HCT116 (cell line): ENCODE results near the gene CDC42EP3. TPM values are rescaled to one million over a fixed set of nuclear protein-coding genes. Genes with fewer than 3 reads are reported as not detected.

Experiments used
- ATAC-seq: fragments of 200-7000 bp; cut with Tn5 transposase; 2 replicates; pipeline ENCODE4 v1.9.1; 2020; ENCODE audit warnings: mild to moderate bottlenecking, moderate library complexity
- BruUV-seq: library from RNA; stranded (reverse); fragments of 400-500 nt; replicated peaks from 2 replicates; lab custom pipeline; 2021; lab: Mats Ljungman, UMichigan
- CTCF ChIA-PET: fragments of 300-600 bp; sonication (Branson Sonifier 250); formaldehyde crosslinking; loops from one replicate; lab custom pipeline; 2021; ENCODE audit warnings: antibody characterized with exemption; lab: Charles Lee
- POLR2A ChIA-PET: fragments of 300-600, 350-600 bp; sonication (Branson Sonifier 250); formaldehyde crosslinking; loops from one replicate; lab custom pipeline; 2021; ENCODE audit warnings: antibody characterized with exemption; lab: Charles Lee
- RAD21 ChIA-PET, 2 experiments: fragments of 300-600 bp; sonication (Branson Sonifier 250); formaldehyde crosslinking; loops; one replicate each; lab custom pipeline; 2023; ENCODE audit warnings: low total read pairs in 2 of 2; ENCODE audit not compliant: uncharacterized antibody in 2 of 2, unreplicated experiment in 2 of 2, low non-redundant PET in 1 of 2; lab: Charles Lee
- DNase-seq: peaks from one replicate; pipeline ENCODE4 v3.0.0-alpha.2; 2010; ENCODE audit warnings: low read depth, low spot score
- H2AFZ ChIP-seq: fragments of 200-600 bp; shearing (Covaris generic), sonication (generic); 2 replicates; pipeline ENCODE4 v1.6.1; 2017; ENCODE audit warnings: low read depth, mixed run types, mixed read lengths, antibody characterized with exemption, low read length; ENCODE audit not compliant: poor library complexity, severe bottlenecking
- H3K27ac ChIP-seq: 2 replicates; pipeline ENCODE4 v1.5.1; 2012; ENCODE audit warnings: low read depth, low read length
- H3K27me3 ChIP-seq: fragments of 200-600 bp; sonication (generic); 2 replicates; pipeline ENCODE4 v1.6.1; 2016; ENCODE audit warnings: mixed run types, low read length, mixed read lengths; ENCODE audit not compliant: insufficient read depth
- H3K36me3 ChIP-seq, 2 experiments: fragments of 200-500 bp in 1 of 2; fragments of 200-600 bp in 1 of 2; sonication (Bioruptor generic) in 1 of 2; sonication (generic) in 1 of 2; 2 replicates each; pipeline versions ENCODE4 v1.5.1 to v1.6.1; 2014 to 2016; ENCODE audit warnings: low read length in 2 of 2, inconsistent platforms in 1 of 2, mixed read lengths in 1 of 2, mixed run types in 1 of 2; ENCODE audit not compliant: insufficient read depth in 2 of 2, control insufficient read depth in 1 of 2
- H3K4me1 ChIP-seq, 2 experiments: fragments of 200-600 bp in 1 of 2; sonication (generic) in 1 of 2; 2 replicates each; pipeline versions ENCODE4 v1.5.1 to v1.6.1; 2012 to 2017; ENCODE audit warnings: low read length in 2 of 2, inconsistent platforms in 1 of 2, mild to moderate bottlenecking in 1 of 2, mixed read lengths in 1 of 2, mixed run types in 1 of 2, moderate library complexity in 1 of 2; ENCODE audit not compliant: insufficient read depth in 2 of 2, control insufficient read depth in 1 of 2
- H3K4me2 ChIP-seq: fragments of 200-600 bp; sonication (generic); 2 replicates; pipeline ENCODE4 v1.6.1; 2017; ENCODE audit warnings: mixed run types, low read length, mixed read lengths
- H3K4me3 ChIP-seq, 2 experiments: fragments of 200-600 bp in 1 of 2; sonication (generic) in 1 of 2; replicated peaks in 1 of 2; 2 replicates each; pipeline ENCODE4 v1.5.1; 2011 to 2016; ENCODE audit warnings: low read length in 2 of 2, control low read depth in 1 of 2, low read depth in 1 of 2, mild to moderate bottlenecking in 1 of 2, mixed read lengths in 1 of 2, mixed run types in 1 of 2
- H3K79me2 ChIP-seq: fragments of 200-600 bp; sonication (generic); 2 replicates; pipeline ENCODE4 v1.6.1; 2017; ENCODE audit warnings: mild to moderate bottlenecking, mixed run types, low read length, moderate library complexity, mixed read lengths; ENCODE audit not compliant: insufficient read depth
- H3K9ac ChIP-seq: fragments of 200-600 bp; sonication (generic); 2 replicates; pipeline ENCODE4 v1.6.1; 2016; ENCODE audit warnings: low read length, mixed read lengths
- H3K9me2 ChIP-seq: fragments of 200-600 bp; sonication (generic), shearing (Covaris generic); 2 replicates; pipeline ENCODE4 v1.6.1; 2017; ENCODE audit warnings: mixed run types, mild to moderate bottlenecking, moderate library complexity; ENCODE audit not compliant: insufficient read depth
- H3K9me3 ChIP-seq, 2 experiments: fragments of 200-500 bp in 1 of 2; fragments of 200-600 bp in 1 of 2; sonication (Bioruptor generic) in 1 of 2; sonication (generic) in 1 of 2; 2 replicates each; pipeline ENCODE4 v1.6.1; 2014 to 2017; ENCODE audit warnings: low read length in 2 of 2, mixed read lengths in 2 of 2, inconsistent platforms in 1 of 2, low read depth in 1 of 2, mild to moderate bottlenecking in 1 of 2, mixed run types in 1 of 2, moderate library complexity in 1 of 2; ENCODE audit not compliant: control insufficient read depth in 1 of 2, insufficient read depth in 1 of 2
- H4K20me1 ChIP-seq: fragments of 200-600 bp; sonication (generic), shearing (Covaris generic); 2 replicates; pipeline ENCODE4 v1.6.1; 2017; ENCODE audit warnings: mixed run types, mild to moderate bottlenecking, moderate library complexity; ENCODE audit not compliant: insufficient read depth
- CBX3 ChIP-seq: IDR thresholded peaks from 2 replicates; pipeline ENCODE4 v1.6.1; 2012; ENCODE audit warnings: low read depth
- CEBPB ChIP-seq: IDR thresholded peaks from 2 replicates; pipeline ENCODE4 v1.6.1; 2012; ENCODE audit warnings: low read depth
- CTCF ChIP-seq, 3 experiments: fragments of 200-600 bp in 1 of 3; sonication (generic) in 1 of 3; IDR thresholded peaks in 2 of 3; conservative IDR thresholded peaks in 1 of 3; 2 replicates each; pipeline ENCODE4 v1.5.1; 2012 to 2017; ENCODE audit warnings: low read depth in 2 of 3, low read length in 2 of 3, antibody characterized with exemption in 1 of 3, borderline replicate concordance in 1 of 3, control low read depth in 1 of 3, mild to moderate bottlenecking in 1 of 3, mixed read lengths in 1 of 3, mixed run types in 1 of 3, moderate library complexity in 1 of 3; ENCODE audit not compliant: insufficient read depth in 1 of 3
- ELF1 ChIP-seq: IDR thresholded peaks from 2 replicates; pipeline ENCODE4 v1.6.1; 2012; ENCODE audit warnings: low read depth, borderline replicate concordance
- EZH2 ChIP-seq: fragments of 200-600 bp; sonication (generic); IDR thresholded peaks from 2 replicates; pipeline ENCODE4 v1.6.1; 2017; ENCODE audit warnings: antibody characterized with exemption, mixed run types
- FOSL1 ChIP-seq: IDR thresholded peaks from 2 replicates; pipeline ENCODE4 v1.6.1; 2012; ENCODE audit warnings: low read depth
- POLR2A ChIP-seq: IDR thresholded peaks from 2 replicates; pipeline ENCODE4 v1.7.0; 2011; ENCODE audit warnings: borderline replicate concordance; ENCODE audit not compliant: insufficient read depth, insufficient read length; ENCODE audit errors: extremely low read depth
- RAD21 ChIP-seq: IDR thresholded peaks from 2 replicates; pipeline ENCODE4 v1.6.1; 2012; ENCODE audit warnings: low read depth, mild to moderate bottlenecking
- SP1 ChIP-seq: IDR thresholded peaks from 2 replicates; pipeline ENCODE4 v1.6.1; 2012; ENCODE audit warnings: low read depth
- SRF ChIP-seq: IDR thresholded peaks from 2 replicates; pipeline ENCODE4 v1.6.1; 2012; ENCODE audit warnings: low read depth
- TCF7L2 ChIP-seq: IDR thresholded peaks from 2 replicates; pipeline ENCODE4 v1.7.0; 2011; ENCODE audit warnings: borderline replicate concordance, inconsistent platforms; ENCODE audit not compliant: insufficient read depth, insufficient read length; ENCODE audit errors: extremely low read depth
- intact Hi-C: fragments of 100-400 bp; cut with micrococcal nuclease; formaldehyde crosslinking; loops from 2 replicates; pipeline ENCODE4 v1.10.0; 2022
- total RNA-seq: library from RNA; stranded (reverse); gene quantifications from one replicate; pipeline ENCODE4 v1.2.1, GENCODE V29; 2021; ENCODE audit not compliant: unreplicated experiment
- TF ChIP-seq, protein P1 (sequence below): IDR thresholded peaks from 2 replicates; pipeline ENCODE4 v1.6.1; 2012; ENCODE audit warnings: low read depth

CDC42EP3 gene
- total RNA-seq, 1 experiment from 2014 or later, result 38.2 TPM

DNA sequence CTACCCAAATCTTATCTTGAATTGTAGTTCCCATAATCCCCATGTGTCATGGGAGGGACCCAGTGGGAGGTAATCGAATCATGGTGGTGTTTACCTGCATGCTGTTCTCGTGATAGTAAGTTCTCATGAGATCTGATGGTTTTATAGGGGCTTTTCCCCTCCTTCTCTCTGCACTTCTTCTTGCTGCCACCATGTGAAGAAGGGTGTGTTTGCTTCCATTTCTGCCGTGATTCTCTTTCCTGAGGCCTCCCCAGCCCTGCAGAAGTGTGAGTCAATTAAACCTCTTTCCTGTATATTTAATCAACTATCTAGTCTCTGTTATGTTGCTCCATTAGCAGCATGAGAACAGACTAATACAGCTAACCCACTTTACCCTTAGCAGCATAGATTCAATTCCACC is 37.6 kb downstream of the CDC42EP3 start:
- no peak overlapping the region for H3K27ac ChIP-seq
- RAD21 ChIA-PET, result no interaction called here
- CTCF ChIA-PET, result no interaction called here
- no TSS peak for BruUV-seq
- H3K9me3 ChIP-seq, result no peaks in the 10 kb centered on the region
- H3K27me3 ChIP-seq, result no peaks in the 10 kb centered on the region
- no peaks in the 10 kb centered on the region for H3K9me2 ChIP-seq
- TF ChIP-seq CTCF (IDR thresholded peaks at IDR 0.05 in 2 of 3, conservative IDR thresholded peaks at IDR 0.05 in 1 of 3; ENCODE audit: borderline replicate concordance in 1 of 3, insufficient read depth in 1 of 3, low read depth in 2 of 3, low read length in 2 of 3) (no peak), TCF7L2 (no peak), RAD21 (no peak), CEBPB (no peak), SRF (no peak), ELF1 (no peak), EZH2 (no peak), FOSL1 (no peak), POLR2A (no peak), SP1 (no peak), CBX3 (no peak)
- TF ChIP-seq, protein P1, sequence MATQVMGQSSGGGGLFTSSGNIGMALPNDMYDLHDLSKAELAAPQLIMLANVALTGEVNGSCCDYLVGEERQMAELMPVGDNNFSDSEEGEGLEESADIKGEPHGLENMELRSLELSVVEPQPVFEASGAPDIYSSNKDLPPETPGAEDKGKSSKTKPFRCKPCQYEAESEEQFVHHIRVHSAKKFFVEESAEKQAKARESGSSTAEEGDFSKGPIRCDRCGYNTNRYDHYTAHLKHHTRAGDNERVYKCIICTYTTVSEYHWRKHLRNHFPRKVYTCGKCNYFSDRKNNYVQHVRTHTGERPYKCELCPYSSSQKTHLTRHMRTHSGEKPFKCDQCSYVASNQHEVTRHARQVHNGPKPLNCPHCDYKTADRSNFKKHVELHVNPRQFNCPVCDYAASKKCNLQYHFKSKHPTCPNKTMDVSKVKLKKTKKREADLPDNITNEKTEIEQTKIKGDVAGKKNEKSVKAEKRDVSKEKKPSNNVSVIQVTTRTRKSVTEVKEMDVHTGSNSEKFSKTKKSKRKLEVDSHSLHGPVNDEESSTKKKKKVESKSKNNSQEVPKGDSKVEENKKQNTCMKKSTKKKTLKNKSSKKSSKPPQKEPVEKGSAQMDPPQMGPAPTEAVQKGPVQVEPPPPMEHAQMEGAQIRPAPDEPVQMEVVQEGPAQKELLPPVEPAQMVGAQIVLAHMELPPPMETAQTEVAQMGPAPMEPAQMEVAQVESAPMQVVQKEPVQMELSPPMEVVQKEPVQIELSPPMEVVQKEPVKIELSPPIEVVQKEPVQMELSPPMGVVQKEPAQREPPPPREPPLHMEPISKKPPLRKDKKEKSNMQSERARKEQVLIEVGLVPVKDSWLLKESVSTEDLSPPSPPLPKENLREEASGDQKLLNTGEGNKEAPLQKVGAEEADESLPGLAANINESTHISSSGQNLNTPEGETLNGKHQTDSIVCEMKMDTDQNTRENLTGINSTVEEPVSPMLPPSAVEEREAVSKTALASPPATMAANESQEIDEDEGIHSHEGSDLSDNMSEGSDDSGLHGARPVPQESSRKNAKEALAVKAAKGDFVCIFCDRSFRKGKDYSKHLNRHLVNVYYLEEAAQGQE, result no peak
- no peak overlapping the region for H2AFZ ChIP-seq
- H3K79me2 ChIP-seq, result no peaks in the 10 kb centered on the region
- H3K4me2 ChIP-seq, result no peak overlapping the region
- no peak overlapping the region for H3K9ac ChIP-seq
- no peak for ATAC-seq
- intact Hi-C loops, result no loop called here
- H3K36me3 ChIP-seq, result no peaks in the 10 kb centered on the region
- no peak overlapping the region for H3K4me3 ChIP-seq
- H3K4me1 ChIP-seq, result peaks cover 0 to 8% of the 10 kb centered on the region in 2 experiments; a peak in 2 of 4 replicates
- POLR2A ChIA-PET, result no interaction called here
- H4K20me1 ChIP-seq, result no peaks in the 10 kb centered on the region
- no peak for DNase-seq
